ENCODE measurements around the gene MTA1. TPM values are rescaled to one million over a fixed set of nuclear protein-coding genes. Genes with fewer than 3 reads are reported as not detected.

Gene MTA1
- total and polyA plus RNA-seq, 10 of the 15 experiments (the other 5 are each of a cell fraction or from before 2014, with no cell fraction given): 0.14 to 162 (median 30.6) TPM

DNA sequence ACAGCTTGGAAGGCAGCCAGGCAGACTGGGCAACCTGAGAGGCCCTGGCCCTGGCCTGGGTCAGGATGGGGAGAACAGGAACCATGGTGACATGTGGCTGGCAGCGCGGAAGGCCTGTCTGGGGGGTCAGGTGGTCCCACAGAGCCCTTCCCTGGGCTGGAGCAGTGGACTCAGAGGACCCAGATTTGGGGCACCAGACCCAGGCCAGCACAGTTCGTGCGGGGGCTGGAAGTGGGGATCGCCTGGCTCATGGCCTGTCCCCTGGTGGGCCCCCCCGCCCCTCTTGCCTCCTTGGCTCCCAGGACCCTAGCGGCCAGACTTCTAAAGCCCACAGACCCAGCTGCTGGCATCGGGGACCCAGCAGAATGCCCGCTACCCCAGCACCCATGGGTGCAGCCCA lies 21.4 kb downstream of the MTA1 start:
- no peak for ATAC-seq
- in situ Hi-C loops (cut with MboI): no loop called here
- CTCF ChIA-PET: no interaction called here

DNA sequence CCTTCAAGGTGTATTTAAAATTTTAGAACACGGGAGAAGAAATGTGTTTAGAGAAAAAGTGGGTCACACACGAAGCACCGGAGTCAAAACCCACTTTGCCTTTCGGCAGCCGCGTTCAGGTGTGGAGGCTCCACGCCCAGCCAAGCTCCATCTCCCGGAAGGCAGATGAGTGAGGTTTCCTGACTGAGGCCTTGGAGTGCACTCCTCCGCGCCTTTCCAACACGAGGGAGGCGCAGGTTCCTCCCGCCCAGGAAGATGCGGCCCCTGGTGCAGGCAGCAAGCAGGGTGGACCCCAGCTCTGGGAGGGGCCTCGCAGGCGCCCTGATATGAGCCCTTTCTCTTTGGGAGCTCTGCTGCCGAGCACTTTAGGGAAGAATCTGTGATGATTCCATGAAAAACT lies 22.5 kb downstream of the MTA1 start:
- BruUV-seq (replicated peaks): TSS peak; percentile 46
- SMC1A ChIA-PET (ENCODE audit: uncharacterized antibody, unreplicated experiment): no interaction called here
- ATAC-seq (no peak), DNase-seq (ENCODE audit: low read depth, low spot score) (no peak), FAIRE-seq (no peak)
- Histone ChIP-seq H3K36me3 (ENCODE audit: control insufficient read depth in 2 of 2, insufficient read depth in 2 of 2, low read length in 1 of 2) (peaks cover 0 to 20% of the 10 kb centered on the region in 2 experiments; a peak in 3 of 4 replicates), H3K9me3 (replicated peaks; ENCODE audit: control insufficient read depth, insufficient read depth, low read length) (no peaks in the 10 kb centered on the region), H3K4me1 (ENCODE audit: control insufficient read depth, insufficient read depth, low read length) (no peaks in the 10 kb centered on the region), H3K79me2 (ENCODE audit: control insufficient read depth, insufficient read depth, low read length) (peaks cover 7% of the 10 kb centered on the region), H3K4me3 (no peak overlapping the region), H3K4me2 (ENCODE audit: control insufficient read depth, insufficient read depth) (no peak overlapping the region), H3K27me3 (replicated peaks in 1 of 2; ENCODE audit: control insufficient read depth in 2 of 2, insufficient read depth in 2 of 2, low read length in 1 of 2) (no peaks in the 10 kb centered on the region), H2AFZ (ENCODE audit: control insufficient read depth, low read depth, low read length) (no peak overlapping the region), H3K9ac (ENCODE audit: control insufficient read depth, insufficient read depth, low read length) (no peak overlapping the region), H4K20me1 (ENCODE audit: control insufficient read depth, insufficient read depth) (no peaks in the 10 kb centered on the region), H3K27ac (ENCODE audit: control insufficient read depth, insufficient read depth) (no peak overlapping the region)
- WGBS (ENCODE audit: insufficient coverage, insufficient replicate concordance, low lambda C conversion rate, missing lambda C conversion rate): 87% methylated on average over 17 of the region's 17 CpGs
- intact Hi-C loops (cut with micrococcal nuclease; ENCODE audit: unreplicated experiment): no loop called here
- RAD21 ChIA-PET (ENCODE audit: unreplicated experiment): no interaction called here
- TF ChIP-seq, protein P1, sequence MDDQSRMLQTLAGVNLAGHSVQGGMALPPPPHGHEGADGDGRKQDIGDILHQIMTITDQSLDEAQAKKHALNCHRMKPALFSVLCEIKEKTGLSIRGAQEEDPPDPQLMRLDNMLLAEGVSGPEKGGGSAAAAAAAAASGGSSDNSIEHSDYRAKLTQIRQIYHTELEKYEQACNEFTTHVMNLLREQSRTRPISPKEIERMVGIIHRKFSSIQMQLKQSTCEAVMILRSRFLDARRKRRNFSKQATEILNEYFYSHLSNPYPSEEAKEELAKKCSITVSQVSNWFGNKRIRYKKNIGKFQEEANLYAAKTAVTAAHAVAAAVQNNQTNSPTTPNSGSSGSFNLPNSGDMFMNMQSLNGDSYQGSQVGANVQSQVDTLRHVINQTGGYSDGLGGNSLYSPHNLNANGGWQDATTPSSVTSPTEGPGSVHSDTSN (IDR thresholded peaks at IDR 0.05; ENCODE audit: insufficient replicate concordance, low read depth, low read length): no peak
- TF ChIP-seq, protein P2, sequence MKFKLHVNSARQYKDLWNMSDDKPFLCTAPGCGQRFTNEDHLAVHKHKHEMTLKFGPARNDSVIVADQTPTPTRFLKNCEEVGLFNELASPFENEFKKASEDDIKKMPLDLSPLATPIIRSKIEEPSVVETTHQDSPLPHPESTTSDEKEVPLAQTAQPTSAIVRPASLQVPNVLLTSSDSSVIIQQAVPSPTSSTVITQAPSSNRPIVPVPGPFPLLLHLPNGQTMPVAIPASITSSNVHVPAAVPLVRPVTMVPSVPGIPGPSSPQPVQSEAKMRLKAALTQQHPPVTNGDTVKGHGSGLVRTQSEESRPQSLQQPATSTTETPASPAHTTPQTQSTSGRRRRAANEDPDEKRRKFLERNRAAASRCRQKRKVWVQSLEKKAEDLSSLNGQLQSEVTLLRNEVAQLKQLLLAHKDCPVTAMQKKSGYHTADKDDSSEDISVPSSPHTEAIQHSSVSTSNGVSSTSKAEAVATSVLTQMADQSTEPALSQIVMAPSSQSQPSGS (IDR thresholded peaks at IDR 0.05; ENCODE audit: low read length): no peak
- TF ChIP-seq, protein P3, sequence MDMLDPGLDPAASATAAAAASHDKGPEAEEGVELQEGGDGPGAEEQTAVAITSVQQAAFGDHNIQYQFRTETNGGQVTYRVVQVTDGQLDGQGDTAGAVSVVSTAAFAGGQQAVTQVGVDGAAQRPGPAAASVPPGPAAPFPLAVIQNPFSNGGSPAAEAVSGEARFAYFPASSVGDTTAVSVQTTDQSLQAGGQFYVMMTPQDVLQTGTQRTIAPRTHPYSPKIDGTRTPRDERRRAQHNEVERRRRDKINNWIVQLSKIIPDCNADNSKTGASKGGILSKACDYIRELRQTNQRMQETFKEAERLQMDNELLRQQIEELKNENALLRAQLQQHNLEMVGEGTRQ (IDR thresholded peaks at IDR 0.05; ENCODE audit: borderline replicate concordance, low read depth, low read length): no peak
- TF ChIP-seq MEF2B (IDR thresholded peaks at IDR 0.05; ENCODE audit: partially characterized antibody, poor library complexity, severe bottlenecking): no peak
- TF ChIP-seq NR2C1 (IDR thresholded peaks at IDR 0.05): no peak
- TF ChIP-seq HDAC2 (IDR thresholded peaks at IDR 0.05): no peak
- TF ChIP-seq NR2C2 (IDR thresholded peaks at IDR 0.05; ENCODE audit: borderline replicate concordance, control insufficient read depth, insufficient read length, low read depth): no peak
- TF ChIP-seq, protein P4, sequence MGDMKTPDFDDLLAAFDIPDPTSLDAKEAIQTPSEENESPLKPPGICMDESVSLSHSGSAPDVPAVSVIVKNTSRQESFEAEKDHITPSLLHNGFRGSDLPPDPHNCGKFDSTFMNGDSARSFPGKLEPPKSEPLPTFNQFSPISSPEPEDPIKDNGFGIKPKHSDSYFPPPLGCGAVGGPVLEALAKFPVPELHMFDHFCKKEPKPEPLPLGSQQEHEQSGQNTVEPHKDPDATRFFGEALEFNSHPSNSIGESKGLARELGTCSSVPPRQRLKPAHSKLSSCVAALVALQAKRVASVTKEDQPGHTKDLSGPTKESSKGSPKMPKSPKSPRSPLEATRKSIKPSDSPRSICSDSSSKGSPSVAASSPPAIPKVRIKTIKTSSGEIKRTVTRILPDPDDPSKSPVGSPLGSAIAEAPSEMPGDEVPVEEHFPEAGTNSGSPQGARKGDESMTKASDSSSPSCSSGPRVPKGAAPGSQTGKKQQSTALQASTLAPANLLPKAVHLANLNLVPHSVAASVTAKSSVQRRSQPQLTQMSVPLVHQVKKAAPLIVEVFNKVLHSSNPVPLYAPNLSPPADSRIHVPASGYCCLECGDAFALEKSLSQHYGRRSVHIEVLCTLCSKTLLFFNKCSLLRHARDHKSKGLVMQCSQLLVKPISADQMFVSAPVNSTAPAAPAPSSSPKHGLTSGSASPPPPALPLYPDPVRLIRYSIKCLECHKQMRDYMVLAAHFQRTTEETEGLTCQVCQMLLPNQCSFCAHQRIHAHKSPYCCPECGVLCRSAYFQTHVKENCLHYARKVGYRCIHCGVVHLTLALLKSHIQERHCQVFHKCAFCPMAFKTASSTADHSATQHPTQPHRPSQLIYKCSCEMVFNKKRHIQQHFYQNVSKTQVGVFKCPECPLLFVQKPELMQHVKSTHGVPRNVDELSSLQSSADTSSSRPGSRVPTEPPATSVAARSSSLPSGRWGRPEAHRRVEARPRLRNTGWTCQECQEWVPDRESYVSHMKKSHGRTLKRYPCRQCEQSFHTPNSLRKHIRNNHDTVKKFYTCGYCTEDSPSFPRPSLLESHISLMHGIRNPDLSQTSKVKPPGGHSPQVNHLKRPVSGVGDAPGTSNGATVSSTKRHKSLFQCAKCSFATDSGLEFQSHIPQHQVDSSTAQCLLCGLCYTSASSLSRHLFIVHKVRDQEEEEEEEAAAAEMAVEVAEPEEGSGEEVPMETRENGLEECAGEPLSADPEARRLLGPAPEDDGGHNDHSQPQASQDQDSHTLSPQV (IDR thresholded peaks at IDR 0.05): no peak
- TF ChIP-seq SMARCA5 (IDR thresholded peaks at IDR 0.05): no peak
- TF ChIP-seq NR2F1 (conservative IDR thresholded peaks at IDR 0.05): no peak
- in situ Hi-C loops (cut with MboI): no loop called here
- POLR2A ChIA-PET: no interaction called here
- CTCF ChIA-PET: no interaction called here

More for the DNA sequence above, 21.4 kb downstream of the MTA1 start:
- Histone ChIP-seq H3K27ac (ENCODE audit: control insufficient read depth, insufficient read depth) (no peak overlapping the region), H4K20me1 (ENCODE audit: control insufficient read depth, insufficient read depth) (no peaks in the 10 kb centered on the region), H3K79me2 (ENCODE audit: control insufficient read depth, insufficient read depth, low read length) (peaks cover 16% of the 10 kb centered on the region), H3K4me1 (ENCODE audit: control insufficient read depth, insufficient read depth, low read length) (no peaks in the 10 kb centered on the region), H2AFZ (ENCODE audit: control insufficient read depth, low read depth, low read length) (no peak overlapping the region), H3K4me3 (no peak overlapping the region), H3K9ac (ENCODE audit: control insufficient read depth, insufficient read depth, low read length) (no peak overlapping the region), H3K9me3 (replicated peaks; ENCODE audit: control insufficient read depth, insufficient read depth, low read length) (no peaks in the 10 kb centered on the region), H3K36me3 (ENCODE audit: control insufficient read depth in 2 of 2, insufficient read depth in 2 of 2, low read length in 1 of 2) (peaks cover 0 to 15% of the 10 kb centered on the region in 2 experiments; a peak in 3 of 4 replicates), H3K4me2 (ENCODE audit: control insufficient read depth, insufficient read depth) (no peak overlapping the region), H3K27me3 (replicated peaks in 1 of 2; ENCODE audit: control insufficient read depth in 2 of 2, insufficient read depth in 2 of 2, low read length in 1 of 2) (no peaks in the 10 kb centered on the region)
- TF ChIP-seq MEF2A (IDR thresholded peaks at IDR 0.05; ENCODE audit: insufficient read depth, low read depth, low read length): no peak
- WGBS (ENCODE audit: insufficient coverage, insufficient replicate concordance, low lambda C conversion rate, missing lambda C conversion rate): 98% methylated on average over 9 of the region's 9 CpGs
- BruUV-seq (replicated peaks): no TSS peak
- RAD21 ChIA-PET (ENCODE audit: unreplicated experiment): no interaction called here
- POLR2A ChIA-PET: no interaction called here
- SMC1A ChIA-PET (ENCODE audit: uncharacterized antibody, unreplicated experiment): no interaction called here
- FAIRE-seq (no peak), DNase-seq (ENCODE audit: low read depth, low spot score) (no peak)
- intact Hi-C loops (cut with micrococcal nuclease; ENCODE audit: unreplicated experiment): no loop called here
